A673 (cell line): ENCODE measurements around the gene AHRR.

ENCODE experiments used
- EZH2 ChIP-seq: fragments of 200-600 bp; sonication (generic); IDR thresholded peaks from 2 replicates; pipeline ENCODE4 v1.6.1; 2017; ENCODE audit warnings: borderline replicate concordance, low read depth, mild to moderate bottlenecking, mixed read lengths, antibody characterized with exemption, low read length; ENCODE audit not compliant: poor library complexity, severe bottlenecking
- TF ChIP-seq, protein P1 (sequence below): fragments of 300-800, 200-600 bp; sonication (generic); conservative IDR thresholded peaks from 2 replicates; pipeline ENCODE4 v1.5.1; 2017; ENCODE audit warnings: low read depth, mild to moderate bottlenecking, antibody characterized with exemption, low read length, moderate library complexity, mixed read lengths

DNA sequence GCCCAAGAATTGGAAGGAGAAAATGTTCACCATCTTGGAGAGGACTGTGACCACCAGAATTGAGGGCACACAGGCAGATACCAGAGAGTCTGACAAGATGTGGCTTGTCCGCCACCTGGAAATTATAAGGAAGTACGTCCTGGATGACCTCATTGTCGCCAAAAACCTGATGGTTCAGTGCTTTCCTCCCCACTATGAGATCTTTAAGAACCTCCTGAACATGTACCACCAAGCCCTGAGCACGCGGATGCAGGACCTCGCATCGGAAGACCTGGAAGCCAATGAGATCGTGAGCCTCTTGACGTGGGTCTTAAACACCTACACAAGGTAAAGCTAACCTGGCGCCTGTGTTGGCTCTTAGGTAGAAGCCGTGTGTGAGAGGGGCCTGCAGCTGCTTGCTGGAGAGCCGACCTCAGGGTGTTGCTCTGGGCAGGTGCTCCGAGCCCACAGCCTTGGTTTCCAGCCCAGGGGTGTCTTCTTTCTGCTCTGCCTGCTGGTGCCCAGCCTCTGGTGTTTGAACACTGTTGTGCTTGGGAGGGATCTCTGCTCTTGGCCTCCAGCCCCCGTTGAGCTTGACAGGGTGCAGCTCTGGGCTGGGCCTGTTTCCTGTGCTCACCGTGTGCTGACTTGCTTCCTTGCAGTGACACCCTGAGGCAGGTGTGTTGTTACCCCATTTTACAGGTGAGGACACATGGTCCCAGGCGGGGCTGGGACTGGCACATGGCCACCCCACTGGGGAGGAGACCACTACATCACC is 132.4 kb downstream of the AHRR start:
- TF ChIP-seq, protein P1, sequence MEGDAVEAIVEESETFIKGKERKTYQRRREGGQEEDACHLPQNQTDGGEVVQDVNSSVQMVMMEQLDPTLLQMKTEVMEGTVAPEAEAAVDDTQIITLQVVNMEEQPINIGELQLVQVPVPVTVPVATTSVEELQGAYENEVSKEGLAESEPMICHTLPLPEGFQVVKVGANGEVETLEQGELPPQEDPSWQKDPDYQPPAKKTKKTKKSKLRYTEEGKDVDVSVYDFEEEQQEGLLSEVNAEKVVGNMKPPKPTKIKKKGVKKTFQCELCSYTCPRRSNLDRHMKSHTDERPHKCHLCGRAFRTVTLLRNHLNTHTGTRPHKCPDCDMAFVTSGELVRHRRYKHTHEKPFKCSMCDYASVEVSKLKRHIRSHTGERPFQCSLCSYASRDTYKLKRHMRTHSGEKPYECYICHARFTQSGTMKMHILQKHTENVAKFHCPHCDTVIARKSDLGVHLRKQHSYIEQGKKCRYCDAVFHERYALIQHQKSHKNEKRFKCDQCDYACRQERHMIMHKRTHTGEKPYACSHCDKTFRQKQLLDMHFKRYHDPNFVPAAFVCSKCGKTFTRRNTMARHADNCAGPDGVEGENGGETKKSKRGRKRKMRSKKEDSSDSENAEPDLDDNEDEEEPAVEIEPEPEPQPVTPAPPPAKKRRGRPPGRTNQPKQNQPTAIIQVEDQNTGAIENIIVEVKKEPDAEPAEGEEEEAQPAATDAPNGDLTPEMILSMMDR, result no peak
- TF ChIP-seq EZH2, result no peak
